Hepatocyte (in vitro differentiated cells): ENCODE measurements around the gene TXLNG.

Experiments used
- CTCF ChIP-seq: fragments of 200-600 bp; sonication (generic); IDR thresholded peaks from 2 replicates; pipeline ENCODE4 v1.5.1; 2016; ENCODE audit warnings: antibody characterized with exemption, mild to moderate bottlenecking; ENCODE audit not compliant: poor library complexity
- EZH2 ChIP-seq: fragments of 200-600 bp; sonication (generic); IDR thresholded peaks from 2 replicates; pipeline ENCODE4 v1.6.1; 2016; ENCODE audit warnings: antibody characterized with exemption, mild to moderate bottlenecking, borderline replicate concordance
- EZH2phosphoT487 ChIP-seq: fragments of 200-600 bp; sonication (generic); IDR thresholded peaks from one replicate; pipeline ENCODE4 v1.6.1; 2018; ENCODE audit warnings: antibody characterized with exemption, mild to moderate bottlenecking, low read depth, moderate library complexity; ENCODE audit not compliant: unreplicated experiment, severe bottlenecking

- TF ChIP-seq CTCF (no peak), EZH2 (no peak), EZH2phosphoT487 (no peak)
Observed at GRCh38 chrX:16745659-16746058, 40.6 kb upstream of the TXLNG start.
